ENCODE results near the gene SETD1B.

DNA sequence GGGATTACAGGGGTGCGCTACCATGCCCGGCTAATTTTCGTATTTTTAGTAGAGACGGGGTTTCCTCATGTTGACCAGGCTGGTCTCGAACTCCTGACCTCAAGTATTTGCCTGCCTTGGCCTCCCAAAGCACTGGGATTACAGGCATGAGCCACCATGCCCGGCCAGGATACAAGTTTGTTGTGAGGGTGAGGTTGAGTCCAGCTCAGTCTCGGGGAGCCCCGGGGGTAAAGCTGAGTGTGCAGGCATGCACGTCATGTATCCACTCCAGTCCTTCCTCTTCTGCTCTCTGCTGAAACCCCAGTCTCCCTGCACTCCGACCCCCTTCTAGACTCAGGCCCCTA, 54.5 kb downstream of the SETD1B start:
- no peak for TF ChIP-seq CTCF (IDR thresholded peaks at IDR 0.05)
- no peak for TF ChIP-seq POLR2A (IDR thresholded peaks at IDR 0.05)

All from adrenal gland (tissue), 5 donors.